Endothelial cell of umbilical vein (primary cell): ENCODE data around the gene OR6B3.

Source experiments
- GATA2 ChIP-seq: IDR thresholded peaks from 2 replicates; pipeline ENCODE4 v1.7.0; 2011; ENCODE audit warnings: low read depth, mild to moderate bottlenecking, moderate library complexity, mixed read lengths, low read length; ENCODE audit not compliant: insufficient read length, insufficient read depth
- POLR2A ChIP-seq: IDR thresholded peaks from 2 replicates; pipeline ENCODE4 v1.6.1; 2012; ENCODE audit warnings: low read depth, mild to moderate bottlenecking, control low read depth, low read length
- POLR2AphosphoS5 ChIP-seq: IDR thresholded peaks from 2 replicates; pipeline ENCODE4 v1.6.1; 2012; ENCODE audit warnings: low read depth, mild to moderate bottlenecking, control low read depth, low read length, moderate library complexity; ENCODE audit not compliant: insufficient read depth
- TF ChIP-seq, protein P1 (sequence below), 2 donors: IDR thresholded peaks; 1 replicate in 1 of 2; 2 replicates in 1 of 2; pipeline ENCODE4 v1.5.1; 2011; ENCODE audit warnings: low read length in 2 of 2, mild to moderate bottlenecking in 2 of 2, moderate library complexity in 2 of 2, control low read depth in 1 of 2, inconsistent platforms in 1 of 2, low read depth in 1 of 2; ENCODE audit not compliant: insufficient read depth in 1 of 2; ENCODE audit errors: extremely low read depth in 1 of 2
- TF ChIP-seq, protein P2 (sequence below): IDR thresholded peaks from 2 replicates; pipeline ENCODE4 v1.6.1; 2011; ENCODE audit not compliant: insufficient read depth, insufficient read length

- TF ChIP-seq POLR2AphosphoS5 (no peak), POLR2A (no peak), GATA2 (no peak)
- TF ChIP-seq, protein P1, sequence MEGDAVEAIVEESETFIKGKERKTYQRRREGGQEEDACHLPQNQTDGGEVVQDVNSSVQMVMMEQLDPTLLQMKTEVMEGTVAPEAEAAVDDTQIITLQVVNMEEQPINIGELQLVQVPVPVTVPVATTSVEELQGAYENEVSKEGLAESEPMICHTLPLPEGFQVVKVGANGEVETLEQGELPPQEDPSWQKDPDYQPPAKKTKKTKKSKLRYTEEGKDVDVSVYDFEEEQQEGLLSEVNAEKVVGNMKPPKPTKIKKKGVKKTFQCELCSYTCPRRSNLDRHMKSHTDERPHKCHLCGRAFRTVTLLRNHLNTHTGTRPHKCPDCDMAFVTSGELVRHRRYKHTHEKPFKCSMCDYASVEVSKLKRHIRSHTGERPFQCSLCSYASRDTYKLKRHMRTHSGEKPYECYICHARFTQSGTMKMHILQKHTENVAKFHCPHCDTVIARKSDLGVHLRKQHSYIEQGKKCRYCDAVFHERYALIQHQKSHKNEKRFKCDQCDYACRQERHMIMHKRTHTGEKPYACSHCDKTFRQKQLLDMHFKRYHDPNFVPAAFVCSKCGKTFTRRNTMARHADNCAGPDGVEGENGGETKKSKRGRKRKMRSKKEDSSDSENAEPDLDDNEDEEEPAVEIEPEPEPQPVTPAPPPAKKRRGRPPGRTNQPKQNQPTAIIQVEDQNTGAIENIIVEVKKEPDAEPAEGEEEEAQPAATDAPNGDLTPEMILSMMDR (IDR thresholded peaks at IDR 0.05; ENCODE audit: extremely low read depth in 1 of 2, insufficient read depth in 1 of 2, low read depth in 1 of 2, low read length in 2 of 2) = no peak
- TF ChIP-seq, protein P2, sequence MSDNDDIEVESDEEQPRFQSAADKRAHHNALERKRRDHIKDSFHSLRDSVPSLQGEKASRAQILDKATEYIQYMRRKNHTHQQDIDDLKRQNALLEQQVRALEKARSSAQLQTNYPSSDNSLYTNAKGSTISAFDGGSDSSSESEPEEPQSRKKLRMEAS = no peak
Measured at GRCh38 chr2:240041363-240041762, 12.0 kb downstream of the OR6B3 start.
